Testis (tissue), 3 donors: ENCODE data around the gene ARFGEF3. TPM values are rescaled to one million over a fixed set of nuclear protein-coding genes. Genes with fewer than 3 reads are reported as not detected.

Source experiments
- DNase-seq: peaks from one replicate; pipeline ENCODE4 v3.0.0-alpha.2; 2019
- H3K27ac ChIP-seq, 2 donors: fragments of 200-600 bp; sonication (generic); one replicate each; pipeline ENCODE4 v1.5.1; 2019
- H3K27me3 ChIP-seq: fragments of 200-600 bp; sonication (generic); one replicate; pipeline ENCODE4 v1.5.1; 2019
- H3K36me3 ChIP-seq: fragments of 200-600 bp; sonication (generic); one replicate; pipeline ENCODE4 v1.5.1; 2017; ENCODE audit warnings: low read depth; ENCODE audit errors: missing control alignments
- H3K4me1 ChIP-seq: fragments of 200-600 bp; sonication (generic); one replicate; pipeline ENCODE4 v1.5.1; 2019
- H3K4me3 ChIP-seq, 2 donors: fragments of 200-600 bp; sonication (generic); one replicate each; pipeline ENCODE4 v1.5.1; 2017 to 2019
- H3K9me3 ChIP-seq: fragments of 200-600 bp; sonication (generic); one replicate; pipeline ENCODE4 v1.5.1; 2017
- POLR2A ChIP-seq: fragments of 450-650 bp; IDR thresholded peaks from one replicate; pipeline ENCODE4 v1.6.1; 2017; ENCODE audit warnings: antibody characterized with exemption, mild to moderate bottlenecking, moderate library complexity
- WGBS, 2 donors: methylation state at CpG; one replicate each; pipeline ENCODE4 v1.1.5; 2018; 5-methylcytosine and 5-hydroxymethylcytosine counted together
- intact Hi-C: fragments of 100-400 bp; cut with DNase I; formaldehyde crosslinking; loops from one replicate; pipeline ENCODE4 v1.15.1; 2023; ENCODE audit warnings: low total_unique reads
- polyA plus RNA-seq: library from polyadenylated mRNA; stranded (reverse); fragments of 350-450 nt; fragmentation: Illumina TruSeq; extraction: RNeasy Lipid Tissue Mini Kit (QIAGEN cat#74804); gene quantifications from one replicate; pipeline ENCODE4 v1.2.3, GENCODE V29; 2014; ENCODE audit warnings: low read depth, low replicate concordance; ENCODE audit not compliant: insufficient read depth
- total RNA-seq, 2 donors: library from RNA; depleted of rRNA; stranded (reverse); fragments of >200 nt; gene quantifications; one replicate each; pipeline ENCODE4 v1.2.3, GENCODE V29; 2016
- TF ChIP-seq, protein P1 (sequence below), 3 experiments: fragments of 450-650 bp in 2 of 3; fragments of 200-600 bp in 1 of 3; sonication (generic) in 1 of 3; IDR thresholded peaks; one replicate each; pipeline ENCODE4 v1.5.1; 2016 to 2019; ENCODE audit warnings: antibody characterized with exemption in 3 of 3, mild to moderate bottlenecking in 2 of 3, moderate library complexity in 1 of 3

ARFGEF3 gene
- total and polyA plus RNA-seq, 3 donors from 2014 or later: 1.9 to 2.9 (median 2.8) TPM

DNA sequence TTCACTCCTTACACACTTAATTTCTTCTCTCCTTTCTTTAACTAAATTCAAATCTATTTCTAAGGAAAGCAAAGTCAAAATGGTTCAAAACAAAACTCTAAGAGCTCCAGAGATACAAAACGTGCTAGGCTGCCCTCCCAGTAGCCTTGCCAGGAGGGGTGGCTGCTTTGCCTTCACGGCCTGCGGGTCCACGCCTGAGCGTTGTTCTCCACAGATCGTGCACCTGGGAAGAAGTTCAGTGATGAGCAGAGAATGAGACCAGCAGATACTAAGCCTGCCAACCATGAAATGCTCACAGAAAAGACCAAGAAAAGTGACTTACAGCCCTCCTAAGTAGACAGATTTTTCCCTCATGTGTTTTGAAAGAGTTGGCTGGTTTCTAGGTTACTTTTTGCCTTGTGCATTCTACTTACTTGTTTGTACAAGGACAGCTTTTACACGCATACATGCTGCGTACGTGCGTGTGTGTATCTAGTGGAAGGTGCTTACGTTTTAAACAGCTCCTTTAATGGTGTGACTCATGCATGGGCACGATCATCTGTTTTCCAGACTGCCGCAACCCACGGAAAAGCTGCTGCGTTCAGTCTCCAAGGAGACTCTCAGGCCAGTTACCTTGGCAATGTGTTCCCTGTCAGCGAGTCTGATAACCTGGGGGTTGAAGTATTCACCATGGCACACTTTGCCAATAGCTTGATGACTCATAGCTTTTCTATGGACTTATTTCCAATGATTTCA lies 88.9 kb downstream of the ARFGEF3 start:
- Histone ChIP-seq H3K4me3 (no peak overlapping the region), H3K27ac (no peak overlapping the region)

DNA sequence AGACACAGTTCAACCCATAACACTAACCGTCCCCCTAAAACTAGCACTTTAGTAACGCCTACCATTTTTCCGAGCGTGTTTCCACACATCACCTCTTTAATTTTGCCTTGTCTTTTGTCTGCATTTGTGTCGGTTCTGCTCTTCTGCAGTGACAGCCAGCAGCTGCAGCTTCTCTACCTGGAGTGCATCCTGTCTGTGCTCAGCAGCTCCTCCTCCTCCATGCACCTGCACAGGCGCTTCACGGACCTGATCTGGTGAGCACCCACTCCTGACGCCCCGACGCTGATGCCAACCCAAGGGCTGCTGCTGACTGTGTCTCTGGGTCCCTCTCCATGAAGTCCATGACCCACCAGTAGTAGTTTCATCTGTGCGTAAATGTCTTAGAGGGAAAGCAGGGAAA lies 92.0 kb downstream of the ARFGEF3 start:
- Histone ChIP-seq H3K36me3 (no peaks in the 10 kb centered on the region), H3K4me1 (no peaks in the 10 kb centered on the region), H3K9me3 (no peaks in the 10 kb centered on the region), H3K4me3 (no peak overlapping the region), H3K27me3 (no peaks in the 10 kb centered on the region), H3K27ac (no peak overlapping the region)
- intact Hi-C loops: no loop called here
- TF ChIP-seq, protein P1, sequence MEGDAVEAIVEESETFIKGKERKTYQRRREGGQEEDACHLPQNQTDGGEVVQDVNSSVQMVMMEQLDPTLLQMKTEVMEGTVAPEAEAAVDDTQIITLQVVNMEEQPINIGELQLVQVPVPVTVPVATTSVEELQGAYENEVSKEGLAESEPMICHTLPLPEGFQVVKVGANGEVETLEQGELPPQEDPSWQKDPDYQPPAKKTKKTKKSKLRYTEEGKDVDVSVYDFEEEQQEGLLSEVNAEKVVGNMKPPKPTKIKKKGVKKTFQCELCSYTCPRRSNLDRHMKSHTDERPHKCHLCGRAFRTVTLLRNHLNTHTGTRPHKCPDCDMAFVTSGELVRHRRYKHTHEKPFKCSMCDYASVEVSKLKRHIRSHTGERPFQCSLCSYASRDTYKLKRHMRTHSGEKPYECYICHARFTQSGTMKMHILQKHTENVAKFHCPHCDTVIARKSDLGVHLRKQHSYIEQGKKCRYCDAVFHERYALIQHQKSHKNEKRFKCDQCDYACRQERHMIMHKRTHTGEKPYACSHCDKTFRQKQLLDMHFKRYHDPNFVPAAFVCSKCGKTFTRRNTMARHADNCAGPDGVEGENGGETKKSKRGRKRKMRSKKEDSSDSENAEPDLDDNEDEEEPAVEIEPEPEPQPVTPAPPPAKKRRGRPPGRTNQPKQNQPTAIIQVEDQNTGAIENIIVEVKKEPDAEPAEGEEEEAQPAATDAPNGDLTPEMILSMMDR (IDR thresholded peaks at IDR 0.05): no peak
- TF ChIP-seq POLR2A: no peak
- WGBS, 2 donors: 92 to 96% methylated on average over 11 of the region's 11 CpGs
- DNase-seq: no peak

More for the DNA sequence above, 88.9 kb downstream of the ARFGEF3 start:
- Histone ChIP-seq H3K27me3 (no peaks in the 10 kb centered on the region), H3K4me1 (no peaks in the 10 kb centered on the region), H3K36me3 (no peaks in the 10 kb centered on the region), H3K9me3 (no peaks in the 10 kb centered on the region)
- intact Hi-C loops: no loop called here
- TF ChIP-seq, protein P1 (IDR thresholded peaks at IDR 0.05): no peak
- TF ChIP-seq POLR2A: no peak
- WGBS, 2 donors: 71 to 83% methylated on average over 16 of the region's 16 CpGs
- no peak for DNase-seq

DNA sequence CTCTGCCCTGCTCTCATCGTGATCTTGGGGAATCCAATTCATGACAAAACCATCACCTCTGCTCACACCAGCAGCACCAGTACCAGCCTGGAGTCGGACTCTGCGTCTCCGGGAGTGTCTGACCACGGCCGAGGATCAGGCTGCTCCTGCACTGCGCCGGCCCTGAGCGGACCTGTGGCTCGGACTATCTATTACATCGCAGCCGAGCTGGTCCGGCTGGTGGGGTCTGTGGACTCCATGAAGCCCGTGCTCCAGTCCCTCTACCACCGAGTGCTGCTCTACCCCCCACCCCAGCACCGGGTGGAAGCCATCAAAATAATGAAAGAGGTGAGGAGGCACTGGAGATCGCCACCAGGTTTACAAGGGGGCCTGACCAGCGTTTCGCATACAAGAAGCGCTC lies 93.7 kb downstream of the ARFGEF3 start:
- Histone ChIP-seq H3K4me3 (no peak overlapping the region), H3K27ac (no peak overlapping the region), H3K9me3 (no peaks in the 10 kb centered on the region), H3K27me3 (no peaks in the 10 kb centered on the region), H3K36me3 (no peaks in the 10 kb centered on the region), H3K4me1 (no peaks in the 10 kb centered on the region)
- TF ChIP-seq, protein P1 (IDR thresholded peaks at IDR 0.05): no peak
- TF ChIP-seq POLR2A: no peak
- intact Hi-C loops: no loop called here
- WGBS, 2 donors: 83 to 85% methylated on average over 8 to 20 of the region's 20 CpGs
- no peak for DNase-seq

GRCh38 chr6:138257638-138258040 lies 95.9 kb downstream of the ARFGEF3 start:
- Histone ChIP-seq H3K4me1 (no peaks in the 10 kb centered on the region), H3K36me3 (no peaks in the 10 kb centered on the region), H3K4me3 (no peak overlapping the region), H3K9me3 (no peaks in the 10 kb centered on the region), H3K27me3 (no peaks in the 10 kb centered on the region), H3K27ac (no peak overlapping the region)
- no peak for TF ChIP-seq POLR2A
- TF ChIP-seq, protein P1 (IDR thresholded peaks at IDR 0.05): no peak
- intact Hi-C loops: no loop called here
- no peak for DNase-seq
- WGBS, 2 donors: 96 to 100% methylated on average over 1 of the region's 1 CpG

DNA sequence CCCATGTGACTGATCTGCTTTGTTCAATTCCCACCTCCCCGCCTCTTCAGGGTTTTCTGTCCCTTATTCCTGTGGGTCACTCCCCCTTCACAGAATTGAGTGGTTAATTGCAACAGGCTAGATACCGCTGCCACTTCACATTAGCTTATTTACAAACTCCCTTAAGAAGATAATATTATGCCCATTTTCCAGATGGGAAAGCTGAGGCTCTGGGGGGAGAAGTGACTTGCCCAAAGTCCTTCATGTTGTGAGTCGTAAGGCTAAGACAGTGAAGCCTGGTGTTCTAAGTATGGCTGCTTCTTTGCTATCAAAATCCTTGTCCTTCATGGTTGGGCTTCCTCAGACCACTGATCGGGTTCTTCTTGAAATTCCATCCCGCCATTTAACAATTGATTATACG lies 96.5 kb downstream of the ARFGEF3 start:
- WGBS, 2 donors: 90 to 96% methylated on average over 6 of the region's 6 CpGs
- no peak overlapping the region for H3K4me3 ChIP-seq
- no peak for DNase-seq
- TF ChIP-seq POLR2A: no peak
- TF ChIP-seq, protein P1 (IDR thresholded peaks at IDR 0.05): no peak
- H3K27me3 ChIP-seq: no peaks in the 10 kb centered on the region
- no peaks in the 10 kb centered on the region for H3K4me1 ChIP-seq
- H3K9me3 ChIP-seq: no peaks in the 10 kb centered on the region
- no peak overlapping the region for H3K27ac ChIP-seq
- intact Hi-C loops: no loop called here
- H3K36me3 ChIP-seq: no peaks in the 10 kb centered on the region
